Mesenteric fat pad (tissue), 1 donor: ENCODE measurements around the gene HPCAL1. TPM values are rescaled to one million over a fixed set of nuclear protein-coding genes. Genes with fewer than 3 reads are reported as not detected.

Source experiments
- DNase-seq: peaks from one replicate; pipeline ENCODE4 v3.0.0-alpha.2; 2020; ENCODE audit warnings: low spot score
- total RNA-seq: library from RNA; stranded (reverse); fragmentation: NEBNext Ultra II Directional; extraction: Animal tissue kit (Norgen Biotek cat#: 25700); gene quantifications from one replicate; pipeline ENCODE4 v1.2.1, GENCODE V29; 2021
- donor health status: DM: yes; HTN: yes; CAD: no.

Gene HPCAL1
- total RNA-seq, 1 donor from 2014 or later, result 45.3 TPM

GRCh38 chr2:10383960-10384734 is 81.4 kb downstream of the HPCAL1 start:
- DNase-seq, result no peak

GRCh38 chr2:10385501-10385900 is 82.8 kb downstream of the HPCAL1 start:
- DNase-seq, result no peak

DNA sequence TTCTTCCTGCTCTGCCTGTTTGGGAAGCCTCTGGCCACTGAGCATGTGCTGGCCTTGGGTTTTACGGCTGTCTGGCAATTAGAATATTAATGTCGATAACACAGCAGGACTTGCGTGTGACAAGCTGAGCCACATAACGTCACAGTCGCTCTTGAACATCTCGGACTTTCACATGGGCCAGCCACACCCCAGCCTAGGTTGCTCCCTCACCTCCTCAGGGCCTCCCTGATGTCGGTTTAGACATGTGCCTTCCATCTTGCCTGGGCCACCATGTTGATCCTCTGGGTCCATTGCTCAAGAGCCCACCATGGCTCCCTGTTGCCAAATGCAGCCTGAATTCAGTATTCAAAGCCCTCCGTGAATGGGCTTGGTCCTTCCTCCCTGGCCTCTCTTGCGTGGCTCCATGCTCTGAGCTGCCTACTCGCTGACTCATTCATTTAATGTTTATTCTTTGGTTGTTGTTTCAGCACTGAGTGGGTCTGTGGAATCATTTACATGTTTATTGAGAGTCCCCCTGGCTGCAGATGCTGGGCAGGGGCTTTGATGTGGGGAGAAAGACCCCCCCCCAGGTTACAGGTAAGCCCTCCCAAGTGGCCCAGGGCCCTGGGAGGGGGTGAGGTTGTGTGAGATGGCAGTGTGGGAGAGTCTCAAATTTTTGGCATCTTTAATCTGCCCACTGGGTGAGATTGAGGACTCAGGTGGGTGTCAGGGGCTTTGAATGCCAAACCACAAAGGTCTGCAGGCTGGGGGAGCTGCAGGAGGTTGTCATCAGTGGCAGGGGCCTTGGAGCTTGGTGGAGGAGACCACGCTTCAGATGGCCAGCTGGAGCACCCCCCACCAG is 83.4 kb downstream of the HPCAL1 start:
- DNase-seq, result no peak

GRCh38 chr2:10387033-10387432 is 84.3 kb downstream of the HPCAL1 start:
- DNase-seq, result no peak

- no peak for DNase-seq
Observed at GRCh38 chr2:10388954-10389560, 86.4 kb downstream of the HPCAL1 start.

DNA sequence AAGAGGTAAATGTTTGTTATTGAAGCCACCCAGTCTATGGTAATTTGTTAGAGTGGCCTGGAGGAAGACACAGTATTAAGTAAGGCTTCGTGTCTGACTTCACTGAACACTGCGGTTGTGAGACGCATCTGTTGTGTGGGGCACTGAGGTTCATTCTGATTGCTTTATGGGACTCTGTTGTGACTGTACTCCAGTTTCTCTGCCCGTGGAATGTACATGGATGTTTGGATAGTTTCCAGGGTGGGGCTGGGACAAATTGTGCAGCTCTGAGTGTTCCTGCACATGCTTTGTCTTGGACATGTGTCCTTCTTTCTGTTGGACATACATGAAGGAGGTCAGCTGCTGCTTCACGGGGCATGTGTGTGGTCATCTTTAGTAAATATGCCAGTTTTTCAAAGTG is 86.9 kb downstream of the HPCAL1 start:
- no peak for DNase-seq

GRCh38 chr2:10390369-10390801 is 87.7 kb downstream of the HPCAL1 start:
- DNase-seq, result no peak

GRCh38 chr2:10392100-10392499 is 89.4 kb downstream of the HPCAL1 start:
- no peak for DNase-seq

- no peak for DNase-seq
Observed at GRCh38 chr2:10392548-10392947, 89.8 kb downstream of the HPCAL1 start.

DNA sequence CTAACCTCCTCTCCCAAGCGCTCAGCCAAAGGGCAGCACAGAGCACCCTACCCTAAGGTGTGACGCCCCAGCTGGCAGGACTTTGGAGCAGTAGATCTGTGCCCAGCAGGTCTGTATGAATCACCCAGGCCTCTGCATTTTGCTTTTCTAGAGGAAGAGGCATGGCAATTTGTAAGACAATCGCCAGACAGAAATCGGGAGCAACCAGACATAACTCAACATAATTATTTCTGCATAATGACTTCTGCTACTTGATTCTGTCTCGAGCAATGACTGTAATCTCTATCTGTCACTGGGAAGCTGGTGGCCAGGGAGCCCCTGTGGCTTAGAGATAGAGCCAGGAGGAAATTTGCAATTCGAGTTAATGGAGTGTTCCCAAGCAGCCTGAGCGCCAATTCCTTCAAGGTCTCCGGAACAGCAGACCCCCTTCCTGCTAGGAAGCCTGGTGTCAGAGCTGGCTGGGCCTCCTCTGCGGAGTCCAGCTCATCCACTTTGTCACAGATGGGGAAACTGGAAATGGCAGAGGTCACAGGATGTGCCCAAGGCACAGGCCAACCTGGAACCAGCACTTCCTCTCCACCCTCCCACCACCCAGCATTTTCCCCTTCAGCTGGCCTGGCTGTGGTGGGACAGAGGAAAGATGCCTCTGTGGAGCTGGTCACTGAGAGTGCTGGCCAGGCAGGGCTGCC is 90.4 kb downstream of the HPCAL1 start:
- no peak for DNase-seq

DNA sequence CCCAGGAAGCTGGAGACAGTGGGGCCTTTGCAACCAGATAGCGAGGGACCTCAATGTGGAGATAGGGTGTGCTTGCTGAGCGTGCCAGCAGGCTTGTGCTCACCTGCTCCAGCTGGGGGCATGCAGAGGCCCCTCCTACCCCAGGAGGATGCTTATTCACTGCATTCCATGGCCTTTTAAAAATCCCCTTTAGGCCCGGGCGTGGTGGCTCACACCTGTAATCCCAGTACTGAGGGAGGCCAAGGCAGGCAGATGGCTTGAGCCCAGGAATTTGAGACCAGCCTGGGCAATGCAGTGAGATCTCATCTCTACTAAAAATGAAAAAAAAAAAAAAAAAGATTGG is 90.9 kb downstream of the HPCAL1 start:
- DNase-seq, result no peak

- DNase-seq, result no peak
Observed at GRCh38 chr2:10395893-10396292, 93.2 kb downstream of the HPCAL1 start.

DNA sequence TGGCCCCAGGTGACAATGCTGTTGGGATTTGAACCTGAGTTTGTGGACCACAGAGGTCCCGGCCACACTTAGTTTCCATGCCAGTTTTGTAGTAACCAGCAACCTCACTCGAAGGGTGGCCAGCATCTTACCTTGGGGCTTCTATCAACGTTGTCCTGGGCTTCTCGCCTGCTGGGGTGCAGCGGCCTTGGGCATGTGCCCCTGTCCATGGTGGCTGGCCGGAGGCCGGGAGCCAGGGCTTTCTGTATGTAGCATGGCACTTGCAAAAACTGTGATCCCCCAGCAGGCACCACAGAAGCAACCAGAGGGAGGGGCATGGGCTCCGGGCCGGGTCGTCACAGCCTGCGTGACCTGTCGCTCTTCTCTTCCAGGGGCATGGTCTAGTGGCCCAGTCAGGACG is 93.8 kb downstream of the HPCAL1 start:
- no peak for DNase-seq

DNA sequence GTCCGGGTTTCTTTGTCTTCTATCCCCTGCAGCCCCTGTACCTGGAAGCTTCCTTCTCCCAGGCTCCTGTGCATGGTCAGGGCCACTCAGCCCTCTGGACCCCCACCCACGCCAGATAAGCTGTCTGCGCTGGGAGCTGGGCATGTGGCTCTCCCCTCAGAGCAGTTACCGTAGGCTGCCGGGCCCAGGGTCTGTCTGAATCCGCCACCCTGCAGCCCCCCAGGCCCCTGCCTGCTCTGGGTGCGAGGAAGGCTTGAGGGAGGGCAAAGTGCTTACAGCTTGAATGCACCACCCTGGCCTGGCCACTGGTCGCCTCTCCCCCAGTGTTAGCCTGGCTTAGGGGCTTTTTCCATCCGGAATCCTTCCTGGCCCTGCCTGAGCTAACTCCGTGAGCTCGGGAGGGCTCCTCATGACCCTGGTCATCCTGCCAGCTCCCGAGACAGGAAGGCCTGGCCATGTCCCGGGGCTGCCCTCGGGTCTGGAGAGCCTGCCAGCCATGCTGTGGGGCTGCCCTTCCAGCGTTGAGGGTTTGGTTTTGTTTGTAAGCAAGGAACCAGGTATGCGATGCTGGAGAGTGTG is 94.7 kb downstream of the HPCAL1 start:
- no peak for DNase-seq

GRCh38 chr2:10397878-10398277 is 95.2 kb downstream of the HPCAL1 start:
- no peak for DNase-seq

GRCh38 chr2:10398496-10398895 is 95.8 kb downstream of the HPCAL1 start:
- no peak for DNase-seq

GRCh38 chr2:10399358-10399757 is 96.7 kb downstream of the HPCAL1 start:
- DNase-seq, result no peak

GRCh38 chr2:10400002-10400401 is 97.3 kb downstream of the HPCAL1 start:
- no peak for DNase-seq

DNA sequence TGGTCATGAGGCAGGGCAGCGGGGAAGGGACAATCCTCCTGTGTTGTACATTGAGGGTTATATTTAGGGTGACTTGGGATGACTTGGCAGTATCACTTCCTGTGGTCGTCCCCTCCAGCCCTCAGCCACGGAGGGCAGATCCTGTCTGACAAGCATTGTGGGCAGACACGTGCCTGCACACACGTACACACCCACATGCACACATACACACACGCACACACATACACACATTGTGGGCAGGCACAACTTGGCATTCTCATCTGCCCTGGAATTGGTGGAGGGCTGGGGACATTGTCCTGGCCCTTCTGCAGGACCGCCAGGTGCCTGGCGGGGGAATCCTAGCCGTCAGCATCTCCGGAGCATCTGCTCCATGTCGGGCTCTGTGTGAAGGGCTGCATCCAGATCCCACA is 97.9 kb downstream of the HPCAL1 start:
- DNase-seq, result no peak

- no peak for DNase-seq
Observed at GRCh38 chr2:10400978-10401951, 98.6 kb downstream of the HPCAL1 start.
